Measurements from ENCODE around the gene DLX4. TPM values are rescaled to one million over a fixed set of nuclear protein-coding genes. Genes with fewer than 3 reads are reported as not detected.

DLX4 gene
- total RNA-seq, 4 donors from 2014 or later: 0.37 TPM; not detected in 3

- no peak for TF ChIP-seq CTCF (IDR thresholded peaks at IDR 0.05)
- ATAC-seq (ENCODE audit: low FRiP score) (no peak), DNase-seq (ENCODE audit: low spot score) (no peak)
These were observed 22.8 kb upstream of the DLX4 start for GRCh38 chr17:49946208-49946607.

DNA sequence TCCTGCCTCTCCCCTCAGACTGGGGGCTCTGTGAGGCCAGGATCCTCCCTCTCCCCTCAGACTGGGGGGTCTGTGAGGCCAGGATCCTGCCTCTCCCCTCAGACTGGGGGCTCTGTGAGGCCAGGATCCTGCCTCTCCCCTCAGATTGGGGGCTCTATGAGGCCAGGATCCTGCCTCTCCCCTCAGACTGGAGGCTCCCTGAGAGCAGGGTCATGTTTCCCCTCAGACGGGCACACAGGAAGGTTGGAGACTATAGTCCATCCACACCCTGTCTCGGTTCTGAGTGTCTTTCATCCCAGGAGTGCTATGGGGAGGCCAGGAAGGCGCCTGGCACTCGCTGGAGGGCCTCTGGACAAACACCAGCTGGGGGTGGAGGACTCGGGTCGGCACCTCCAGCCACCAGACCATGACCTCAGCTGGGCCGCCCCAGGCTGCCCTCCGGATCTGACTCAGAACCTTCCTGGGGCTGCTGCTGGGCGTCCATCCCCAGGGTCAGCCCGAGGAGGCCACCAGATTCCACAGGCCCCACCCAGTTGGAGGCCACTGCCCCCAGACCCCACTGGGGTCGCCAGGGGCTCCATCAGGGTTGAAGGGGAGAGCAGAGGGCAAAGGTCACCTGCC is 21.9 kb upstream of the DLX4 start:
- DNase-seq (ENCODE audit: low spot score) (no peak), ATAC-seq (ENCODE audit: low FRiP score) (no peak)
- TF ChIP-seq CTCF (IDR thresholded peaks at IDR 0.05): no peak

GRCh38 chr17:49949634-49950033 is 19.4 kb upstream of the DLX4 start:
- DNase-seq (ENCODE audit: low spot score): no peak
- no peak for ATAC-seq (ENCODE audit: low FRiP score)
- TF ChIP-seq CTCF (IDR thresholded peaks at IDR 0.05): no peak

- no peak for TF ChIP-seq CTCF (IDR thresholded peaks at IDR 0.05)
- DNase-seq (ENCODE audit: low spot score): no peak
- ATAC-seq (ENCODE audit: low FRiP score): no peak
These were observed 17.5 kb upstream of the DLX4 start for GRCh38 chr17:49951362-49952082.

GRCh38 chr17:49952209-49952911 is 16.6 kb upstream of the DLX4 start:
- TF ChIP-seq CTCF (IDR thresholded peaks at IDR 0.05): peak in 1 of 3 donors; percentile 30
- DNase-seq (ENCODE audit: low spot score) (peak; percentile 78), ATAC-seq (ENCODE audit: low FRiP score) (peak; percentile 81)

- ATAC-seq (ENCODE audit: low FRiP score): no peak
- DNase-seq (ENCODE audit: low spot score): no peak
- no peak for TF ChIP-seq CTCF (IDR thresholded peaks at IDR 0.05)
These were observed 16.0 kb upstream of the DLX4 start for GRCh38 chr17:49952912-49953497.
